Panc1 (cell line): ENCODE measurements around the gene DENND5B. TPM values are rescaled to one million over a fixed set of nuclear protein-coding genes. Genes with fewer than 3 reads are reported as not detected.
A peak's percentile ranks its signal among the peaks of the same experiment; 100 is the strongest.

ENCODE experiments used
- ATAC-seq: fragments of 200-7000 bp; cut with Tn5 transposase; 2 replicates; pipeline ENCODE4 v1.9.1; 2020; ENCODE audit warnings: mild to moderate bottlenecking, moderate library complexity
- Bru-seq: library from RNA; stranded (reverse); fragments of 400-500 nt; gene quantifications from one replicate; lab custom pipeline; 2021; lab: Mats Ljungman, UMichigan
- BruChase-seq, 2 experiments: library from RNA; stranded (reverse); fragments of 400-500 nt; gene quantifications; one replicate each; lab custom pipeline; 2021; lab: Mats Ljungman, UMichigan
- BruUV-seq: library from RNA; stranded (reverse); fragments of 400-500 nt; replicated peaks from 2 replicates; lab custom pipeline; 2021; lab: Mats Ljungman, UMichigan
- CTCF ChIA-PET: fragments of 300-600 bp; sonication (Branson Sonifier 250); formaldehyde crosslinking; loops from one replicate; lab custom pipeline; 2022; ENCODE audit warnings: antibody characterized with exemption; lab: Charles Lee
- POLR2A ChIA-PET: fragments of 300-600 bp; sonication (Branson Sonifier 250); formaldehyde crosslinking; loops from one replicate; lab custom pipeline; 2022; ENCODE audit warnings: antibody characterized with exemption; lab: Charles Lee
- DNase-seq: peaks from one replicate; pipeline ENCODE4 v3.0.0-alpha.2; 2010; ENCODE audit warnings: low read depth, low spot score
- H3K27ac ChIP-seq: 2 replicates; pipeline ENCODE4 v1.5.1; 2011; ENCODE audit warnings: mild to moderate bottlenecking, low read length, inconsistent platforms
- H3K27me3 ChIP-seq: fragments of 200-500 bp; sonication (Bioruptor generic); 2 replicates; pipeline ENCODE4 v1.6.0; 2014; ENCODE audit warnings: low read length, inconsistent platforms; ENCODE audit not compliant: control insufficient read depth, insufficient read depth
- H3K36me3 ChIP-seq: fragments of 200-500 bp; sonication (Bioruptor generic); 2 replicates; pipeline ENCODE4 v1.5.1; 2014; ENCODE audit warnings: inconsistent platforms, mild to moderate bottlenecking, low read length, moderate library complexity; ENCODE audit not compliant: control insufficient read depth, insufficient read depth
- H3K4me1 ChIP-seq: 2 replicates; pipeline ENCODE4 v1.5.1; 2011; ENCODE audit warnings: inconsistent platforms, mild to moderate bottlenecking, low read length, moderate library complexity; ENCODE audit not compliant: control insufficient read depth, insufficient read depth
- H3K4me3 ChIP-seq, 2 experiments: 2 replicates each; pipeline ENCODE4 v1.5.1; 2011 to 2012; ENCODE audit warnings: low read depth in 2 of 2, low read length in 2 of 2, mild to moderate bottlenecking in 2 of 2, inconsistent platforms in 1 of 2, moderate library complexity in 1 of 2
- H3K9me3 ChIP-seq: fragments of 200-500 bp; sonication (Bioruptor generic); 2 replicates; pipeline ENCODE4 v1.5.1; 2014; ENCODE audit warnings: low read depth, mild to moderate bottlenecking, inconsistent platforms, low read length, moderate library complexity; ENCODE audit not compliant: control insufficient read depth, insufficient read depth
- POLR2AphosphoS5 ChIP-seq: IDR thresholded peaks from 2 replicates; pipeline ENCODE4 v1.6.1; 2012; ENCODE audit warnings: mild to moderate bottlenecking, low read depth, low read length, moderate library complexity
- REST ChIP-seq, 2 experiments: IDR thresholded peaks; 2 replicates each; pipeline ENCODE4 v1.6.1; 2011 to 2012; ENCODE audit warnings: low read depth in 2 of 2, control low read depth in 1 of 2, low read length in 1 of 2, mild to moderate bottlenecking in 1 of 2, moderate library complexity in 1 of 2; ENCODE audit not compliant: insufficient read depth in 1 of 2
- SIN3A ChIP-seq: IDR thresholded peaks from 2 replicates; pipeline ENCODE4 v1.6.1; 2012; ENCODE audit warnings: low read depth, mild to moderate bottlenecking, low read length, moderate library complexity, borderline replicate concordance; ENCODE audit not compliant: insufficient read depth
- TCF7L2 ChIP-seq: IDR thresholded peaks from 2 replicates; pipeline ENCODE4 v1.6.1; 2011; ENCODE audit warnings: mild to moderate bottlenecking, low read depth, low read length, inconsistent platforms
- in situ Hi-C: cut with HindIII; loops from 2 replicates; pipeline ENCODE4 v1.10.0; 2016; ENCODE audit warnings: low sequenced_read_pairs, low pct_unique_long_range_greater_than_20kb
- intact Hi-C: fragments of 100-400 bp; cut with micrococcal nuclease; formaldehyde crosslinking; loops from one replicate; pipeline ENCODE4 v1.10.0; 2022; ENCODE audit not compliant: unreplicated experiment
- long read RNA-seq: library from polyadenylated mRNA; unstranded; transcript quantifications from one replicate; pipeline ENCODE4 v2.0.0, GENCODE V29; 2021; ENCODE audit not compliant: unreplicated experiment
- polyA plus RNA-seq: library from polyadenylated mRNA; unstranded; fragments of >200 nt; gene quantifications from one replicate; pipeline ENCODE4 v1.2.1, GENCODE V29; 2012; ENCODE audit warnings: missing spikeins; ENCODE audit not compliant: insufficient read length
- total RNA-seq: library from RNA; stranded (reverse); gene quantifications from one replicate; pipeline ENCODE4 v1.2.1, GENCODE V29; 2021; ENCODE audit not compliant: unreplicated experiment
- TF ChIP-seq, protein P1 (sequence below): fragments of 450-650 bp; IDR thresholded peaks from 2 replicates; pipeline ENCODE4 v1.5.1; 2017; ENCODE audit warnings: mild to moderate bottlenecking

Gene DENND5B
- 36.8 TPM for total RNA-seq
- polyA plus RNA-seq: 10.5 TPM
- percentile 87 among the genes with signal in this experiment for Bru-seq, nascent RNA
- percentile 84 among the genes with signal in this experiment for BruChase-seq, experiment 1, labeled RNA remaining after a 2-hour chase
- BruChase-seq, experiment 2, labeled RNA remaining after a 6-hour chase: percentile 88 among the genes with signal in this experiment
- long read RNA-seq, full-length matches to known transcripts: 8 of 66 reads
- long read RNA-seq, partial matches to known transcripts: 26 of 66 reads
- long read RNA-seq, other reads (novel, unspliced or antisense): 32 of 66 reads

DNA sequence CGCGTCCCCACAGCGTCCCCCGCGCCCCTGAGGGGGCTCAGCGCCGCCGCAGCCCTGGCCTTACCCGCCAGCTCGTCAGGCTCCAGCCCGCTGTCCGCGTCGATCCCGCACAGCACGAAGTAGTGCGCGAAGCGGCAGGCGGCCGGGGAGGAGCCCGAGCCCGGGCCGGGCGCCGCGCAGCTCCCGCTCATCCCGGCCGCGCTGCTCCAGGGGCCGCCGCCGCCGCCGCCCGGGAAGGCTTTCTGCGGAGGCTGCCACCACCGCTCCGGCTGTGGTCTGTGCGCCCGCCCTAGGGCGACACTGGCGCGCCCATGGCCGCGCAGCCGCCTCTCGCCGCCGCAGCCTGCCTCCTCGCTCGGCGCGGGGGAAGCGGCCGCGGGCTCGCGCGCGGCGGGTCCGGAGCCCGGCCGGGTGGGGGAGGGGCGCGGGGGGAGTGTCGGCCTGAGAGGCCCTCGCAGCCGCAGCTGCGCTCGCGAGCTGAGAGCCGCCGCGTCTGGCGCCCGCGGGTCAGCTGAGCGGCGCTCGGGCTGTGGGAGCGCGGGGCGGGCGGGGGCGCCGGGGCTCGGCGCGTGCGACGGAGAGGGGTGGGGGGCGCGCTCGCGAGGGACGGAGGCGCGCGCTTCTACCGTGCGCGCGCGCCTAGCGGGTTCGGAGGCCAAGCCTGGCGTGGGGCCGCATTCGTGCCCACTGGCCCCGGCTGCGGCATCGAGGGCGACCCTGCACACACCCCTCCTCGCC lies at the start of gene DENND5B:
TSS of gene DENND5B (minus strand) at position 495 of the 738 bp plus-strand sequence. CDS start at position 191, 304 bp downstream.
- H3K27me3 ChIP-seq: no peaks in the 10 kb centered on the region
- ATAC-seq (peak; percentile 85), DNase-seq (no peak)
- no peaks in the 10 kb centered on the region for H3K9me3 ChIP-seq
- in situ Hi-C loops (no loop called here), intact Hi-C loops (no loop called here)
- peak within 1 kb of the TSS; percentile 72 to 91 for H3K4me3 ChIP-seq
- peak within 1 kb of the TSS; percentile 86 for H3K27ac ChIP-seq
- no peaks in the 10 kb centered on the region for H3K36me3 ChIP-seq
- BruUV-seq: no TSS peak
- no peak; the same call in 1 of the 2 replicates for TF ChIP-seq POLR2AphosphoS5
- TF ChIP-seq, protein P1, sequence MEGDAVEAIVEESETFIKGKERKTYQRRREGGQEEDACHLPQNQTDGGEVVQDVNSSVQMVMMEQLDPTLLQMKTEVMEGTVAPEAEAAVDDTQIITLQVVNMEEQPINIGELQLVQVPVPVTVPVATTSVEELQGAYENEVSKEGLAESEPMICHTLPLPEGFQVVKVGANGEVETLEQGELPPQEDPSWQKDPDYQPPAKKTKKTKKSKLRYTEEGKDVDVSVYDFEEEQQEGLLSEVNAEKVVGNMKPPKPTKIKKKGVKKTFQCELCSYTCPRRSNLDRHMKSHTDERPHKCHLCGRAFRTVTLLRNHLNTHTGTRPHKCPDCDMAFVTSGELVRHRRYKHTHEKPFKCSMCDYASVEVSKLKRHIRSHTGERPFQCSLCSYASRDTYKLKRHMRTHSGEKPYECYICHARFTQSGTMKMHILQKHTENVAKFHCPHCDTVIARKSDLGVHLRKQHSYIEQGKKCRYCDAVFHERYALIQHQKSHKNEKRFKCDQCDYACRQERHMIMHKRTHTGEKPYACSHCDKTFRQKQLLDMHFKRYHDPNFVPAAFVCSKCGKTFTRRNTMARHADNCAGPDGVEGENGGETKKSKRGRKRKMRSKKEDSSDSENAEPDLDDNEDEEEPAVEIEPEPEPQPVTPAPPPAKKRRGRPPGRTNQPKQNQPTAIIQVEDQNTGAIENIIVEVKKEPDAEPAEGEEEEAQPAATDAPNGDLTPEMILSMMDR: peak; percentile 36; the same call in 1 of the 2 replicates
- CTCF ChIA-PET: no interaction called here
- peaks cover 23% of the 10 kb centered on the region for H3K4me1 ChIP-seq
- POLR2A ChIA-PET: no interaction called here

DNA sequence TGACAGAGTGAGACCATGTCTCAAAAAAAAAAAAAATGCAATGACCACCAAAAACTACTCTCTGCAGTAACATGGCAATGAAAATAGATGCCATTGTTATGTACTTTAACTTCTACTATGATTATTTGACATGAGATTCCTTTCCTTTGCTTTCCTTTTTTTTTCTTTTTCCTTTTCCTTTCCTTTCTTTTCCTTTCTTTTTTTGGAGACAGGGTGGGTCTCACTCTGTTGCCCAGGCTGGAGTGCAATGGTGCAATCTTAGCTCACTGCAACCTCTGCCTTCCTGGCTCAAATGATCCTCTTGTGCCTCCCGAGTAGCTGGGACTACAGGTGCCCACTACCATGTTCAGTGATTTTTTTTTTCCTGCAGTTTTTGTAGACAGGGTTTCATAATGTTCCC lies 43.7 kb upstream of the DENND5B start:
- no peaks in the 10 kb centered on the region for H3K27me3 ChIP-seq
- no peak overlapping the region for H3K4me3 ChIP-seq
- BruUV-seq: no TSS peak
- TF ChIP-seq SIN3A (no peak), TCF7L2 (no peak), REST (IDR thresholded peaks at IDR 0.05; ENCODE audit: insufficient read depth in 1 of 2, low read depth in 2 of 2, low read length in 1 of 2) (no peak), POLR2AphosphoS5 (no peak)
- TF ChIP-seq, protein P1: no peak
- CTCF ChIA-PET: interaction anchor here (1.0 kb wide), 1 partner anchor 232 kb away, joined by 4 read pairs; no protein-coding TSS in a partner anchor
- H3K4me1 ChIP-seq: 0 out of 2 replicates have a peak, but pooled peaks cover 4% of the 10 kb centered on the region
- no peaks in the 10 kb centered on the region for H3K36me3 ChIP-seq
- no peak for ATAC-seq
- DNase-seq: no peak
- POLR2A ChIA-PET: no interaction called here
- intact Hi-C loops: no loop called here
- in situ Hi-C loops: no loop called here
- no peaks in the 10 kb centered on the region for H3K9me3 ChIP-seq
- no peak overlapping the region for H3K27ac ChIP-seq
